Transverse colon (tissue), 4 donors: ENCODE data around the gene TPST2. TPM values are rescaled to one million over a fixed set of nuclear protein-coding genes. Genes with fewer than 3 reads are reported as not detected.

Experiments
- DNase-seq: peaks from one replicate; pipeline ENCODE4 v3.0.0-alpha.2; 2019
- H3K27ac ChIP-seq, 4 donors: fragments of 200-600 bp; sonication (generic); 2 replicates each; pipeline ENCODE4 v1.5.1; 2016 to 2018; ENCODE audit warnings: inconsistent platforms in 4 of 4
- H3K27me3 ChIP-seq: fragments of 200-600 bp; sonication (generic); 2 replicates; pipeline ENCODE4 v1.5.1; 2017; ENCODE audit warnings: inconsistent platforms
- H3K36me3 ChIP-seq, 4 donors: fragments of 200-600 bp; sonication (generic); 2 replicates each; pipeline ENCODE4 v1.5.1; 2017 to 2019; ENCODE audit warnings: inconsistent platforms in 4 of 4
- H3K4me1 ChIP-seq, 4 donors: fragments of 200-600 bp; sonication (generic); 2 replicates each; pipeline ENCODE4 v1.5.1; 2017 to 2020; ENCODE audit warnings: inconsistent platforms in 4 of 4
- H3K4me3 ChIP-seq, 4 donors: fragments of 200-600 bp; sonication (generic); 1 replicate in 1 of 4; 2 replicates in 3 of 4; pipeline versions ENCODE4 v1.5.1 to v1.6.1; 2017 to 2019; ENCODE audit warnings: inconsistent platforms in 4 of 4
- H3K9me3 ChIP-seq, 2 donors: fragments of 200-600 bp; sonication (generic); 2 replicates each; pipeline ENCODE4 v1.5.1; 2017 to 2019; ENCODE audit warnings: inconsistent platforms in 2 of 2
- EP300 ChIP-seq: sonication (generic); formaldehyde crosslinking; IDR thresholded peaks from one replicate; pipeline ENCODE4 v1.6.1; 2017; ENCODE audit warnings: antibody characterized with exemption, low read depth
- POLR2A ChIP-seq: fragments of 450-650 bp; IDR thresholded peaks from one replicate; pipeline ENCODE4 v1.6.1; 2016; ENCODE audit warnings: antibody characterized with exemption, mild to moderate bottlenecking, moderate library complexity
- POLR2AphosphoS5 ChIP-seq, 3 donors: sonication (generic); formaldehyde crosslinking; IDR thresholded peaks; one replicate each; pipeline ENCODE4 v1.6.1; 2016; ENCODE audit warnings: antibody characterized with exemption in 3 of 3
- WGBS, 2 donors: methylation state at CpG; one replicate each; pipeline ENCODE4 v1.1.5; 2018; ENCODE audit warnings: low coverage in 1 of 2; 5-methylcytosine and 5-hydroxymethylcytosine counted together
- in situ Hi-C, 4 donors: fragments of 200-750 bp; cut with MboI; loops; one replicate each; pipeline versions ENCODE4 v1.15.0 to v1.15.1; 2017; ENCODE audit warnings: low sequenced_read_pairs in 3 of 4, low pct_ligation_motif_present in 1 of 4, low pct_unique_long_range_greater_than_20kb in 1 of 4
- intact Hi-C: fragments of 100-400 bp; cut with DNase I; formaldehyde crosslinking; loops from one replicate; pipeline ENCODE4 v1.15.1; 2023; ENCODE audit warnings: low total_unique reads
- total RNA-seq, 4 donors: library from RNA; depleted of rRNA; stranded (reverse); fragments of >200 nt; gene quantifications; one replicate each; pipeline ENCODE4 v1.1.0, GENCODE V29; 2016
- TF ChIP-seq, protein P1 (sequence below), 5 experiments: fragments of 200-600 bp in 3 of 5; fragments of 450-650 bp in 2 of 5; sonication (generic) in 3 of 5; IDR thresholded peaks; 1 replicate in 2 of 5; 2 replicates in 3 of 5; pipeline ENCODE4 v1.5.1; 2016 to 2017; ENCODE audit warnings: antibody characterized with exemption in 5 of 5, inconsistent platforms in 3 of 5, mild to moderate bottlenecking in 2 of 5, moderate library complexity in 1 of 5

Gene TPST2
- total RNA-seq, 4 donors from 2014 or later = 14.3 to 35.6 (median 26.8) TPM

DNA sequence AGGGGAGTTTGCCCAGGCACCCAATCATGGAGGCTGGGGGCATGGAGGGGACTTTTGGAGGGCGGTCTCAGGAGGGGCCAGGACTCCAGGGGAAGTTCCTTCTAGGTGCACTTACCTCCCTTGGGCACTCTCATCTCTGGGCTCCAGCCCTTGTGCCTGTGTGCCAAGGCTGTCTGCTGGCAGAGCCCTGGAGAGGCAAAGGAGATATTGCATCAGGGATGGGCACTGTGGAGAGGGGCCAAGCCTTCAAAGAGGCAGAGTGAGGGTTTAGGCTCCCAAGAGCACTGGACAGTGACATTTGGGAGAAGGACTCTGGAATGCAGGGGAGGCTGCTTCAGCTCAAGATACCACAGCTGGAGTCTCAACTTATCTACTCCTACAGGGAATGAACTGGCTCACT is 45.4 kb downstream of the TPST2 start:
- TF ChIP-seq, protein P1, sequence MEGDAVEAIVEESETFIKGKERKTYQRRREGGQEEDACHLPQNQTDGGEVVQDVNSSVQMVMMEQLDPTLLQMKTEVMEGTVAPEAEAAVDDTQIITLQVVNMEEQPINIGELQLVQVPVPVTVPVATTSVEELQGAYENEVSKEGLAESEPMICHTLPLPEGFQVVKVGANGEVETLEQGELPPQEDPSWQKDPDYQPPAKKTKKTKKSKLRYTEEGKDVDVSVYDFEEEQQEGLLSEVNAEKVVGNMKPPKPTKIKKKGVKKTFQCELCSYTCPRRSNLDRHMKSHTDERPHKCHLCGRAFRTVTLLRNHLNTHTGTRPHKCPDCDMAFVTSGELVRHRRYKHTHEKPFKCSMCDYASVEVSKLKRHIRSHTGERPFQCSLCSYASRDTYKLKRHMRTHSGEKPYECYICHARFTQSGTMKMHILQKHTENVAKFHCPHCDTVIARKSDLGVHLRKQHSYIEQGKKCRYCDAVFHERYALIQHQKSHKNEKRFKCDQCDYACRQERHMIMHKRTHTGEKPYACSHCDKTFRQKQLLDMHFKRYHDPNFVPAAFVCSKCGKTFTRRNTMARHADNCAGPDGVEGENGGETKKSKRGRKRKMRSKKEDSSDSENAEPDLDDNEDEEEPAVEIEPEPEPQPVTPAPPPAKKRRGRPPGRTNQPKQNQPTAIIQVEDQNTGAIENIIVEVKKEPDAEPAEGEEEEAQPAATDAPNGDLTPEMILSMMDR (IDR thresholded peaks at IDR 0.05) = no peak
- TF ChIP-seq EP300 (no peak), POLR2A (no peak), POLR2AphosphoS5 (IDR thresholded peaks at IDR 0.05) (no peak)
- WGBS, 2 donors = 100% methylated on average over 1 of the region's 1 CpG; no CpG with 5 or more reads in 1 of the 2 donors
- Histone ChIP-seq H3K9me3 (no peaks in the 10 kb centered on the region), H3K4me1 (no peaks in the 10 kb centered on the region), H3K36me3 (no peaks in the 10 kb centered on the region), H3K4me3 (no peak overlapping the region), H3K27ac (no peak overlapping the region), H3K27me3 (no peaks in the 10 kb centered on the region)
- in situ Hi-C loops = no loop called here
- no peak for DNase-seq
- intact Hi-C loops = no loop called here

DNA sequence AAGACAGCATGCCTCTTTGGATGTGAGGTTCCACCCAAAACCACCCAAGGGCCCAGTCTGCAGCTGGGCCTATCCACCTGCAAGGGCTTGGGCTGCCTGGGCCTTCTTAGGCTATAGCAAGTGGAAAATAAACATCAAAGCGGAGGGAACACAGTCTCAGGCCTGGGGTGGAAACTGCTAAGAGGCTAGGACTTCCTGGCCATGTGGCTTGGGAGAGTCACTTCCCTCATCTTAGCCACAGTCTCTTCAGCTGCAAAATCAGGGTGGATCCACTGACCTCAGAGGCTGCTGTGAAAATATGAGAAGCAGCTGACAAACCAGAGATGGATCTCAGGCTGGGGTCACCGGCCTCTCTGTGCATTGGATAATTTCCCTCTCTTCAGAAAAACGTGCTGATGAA is 47.1 kb downstream of the TPST2 start:
- in situ Hi-C loops = no loop called here
- no peak overlapping the region for H3K27ac ChIP-seq
- TF ChIP-seq POLR2A = no peak
- no peak for TF ChIP-seq POLR2AphosphoS5 (IDR thresholded peaks at IDR 0.05)
- TF ChIP-seq, protein P1 (IDR thresholded peaks at IDR 0.05) = no peak
- TF ChIP-seq EP300 = no peak
- no peak for DNase-seq
- WGBS, 2 donors = 67 to 70% methylated on average over 1 to 3 of the region's 3 CpGs
- intact Hi-C loops = no loop called here
- no peaks in the 10 kb centered on the region for H3K27me3 ChIP-seq
- no peaks in the 10 kb centered on the region for H3K9me3 ChIP-seq
- no peaks in the 10 kb centered on the region for H3K36me3 ChIP-seq
- H3K4me3 ChIP-seq = no peak overlapping the region
- no peaks in the 10 kb centered on the region for H3K4me1 ChIP-seq

DNA sequence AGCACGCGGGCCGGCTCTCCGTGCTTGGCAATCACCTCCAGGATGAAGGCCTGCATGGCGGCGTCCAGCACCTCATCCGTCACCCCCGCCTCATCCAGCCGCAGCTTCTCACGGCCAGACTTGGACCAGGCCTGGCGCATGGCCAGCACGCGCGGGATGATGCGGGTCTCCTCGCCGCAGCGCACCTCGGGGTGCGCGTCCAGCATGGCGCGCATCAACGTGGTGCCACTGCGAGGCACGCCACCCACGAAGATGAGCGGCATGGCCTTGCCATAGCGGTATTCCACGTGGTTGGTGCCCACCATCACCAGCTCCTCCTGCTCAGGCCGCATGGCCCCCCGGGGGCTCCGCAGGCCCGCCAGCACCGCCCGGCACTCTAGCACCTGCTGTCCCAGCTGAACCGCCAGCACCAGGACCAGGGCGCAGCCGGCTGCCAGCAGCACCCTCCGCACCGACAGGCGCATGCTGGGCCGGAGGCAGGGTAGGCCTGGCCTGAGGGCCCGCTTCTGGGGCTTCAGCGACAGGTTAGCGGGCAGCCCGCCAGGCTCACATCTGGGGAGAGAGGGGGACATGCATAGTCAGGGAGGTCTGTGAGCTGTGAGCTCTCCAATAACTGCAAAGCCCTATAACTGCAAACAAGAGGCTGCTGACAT is 48.6 kb downstream of the TPST2 start:
- in situ Hi-C loops = no loop called here
- TF ChIP-seq, protein P1 (IDR thresholded peaks at IDR 0.05) = no peak
- no peak for TF ChIP-seq EP300
- Histone ChIP-seq H3K4me1 (no peaks in the 10 kb centered on the region), H3K27ac (no peak overlapping the region), H3K9me3 (no peaks in the 10 kb centered on the region), H3K27me3 (no peaks in the 10 kb centered on the region), H3K4me3 (no peak overlapping the region), H3K36me3 (no peaks in the 10 kb centered on the region)
- WGBS, 2 donors = 99% methylated on average over 22 of the region's 47 CpGs; no CpG with 5 or more reads in 1 of the 2 donors
- no peak for DNase-seq
- intact Hi-C loops = no loop called here

DNA sequence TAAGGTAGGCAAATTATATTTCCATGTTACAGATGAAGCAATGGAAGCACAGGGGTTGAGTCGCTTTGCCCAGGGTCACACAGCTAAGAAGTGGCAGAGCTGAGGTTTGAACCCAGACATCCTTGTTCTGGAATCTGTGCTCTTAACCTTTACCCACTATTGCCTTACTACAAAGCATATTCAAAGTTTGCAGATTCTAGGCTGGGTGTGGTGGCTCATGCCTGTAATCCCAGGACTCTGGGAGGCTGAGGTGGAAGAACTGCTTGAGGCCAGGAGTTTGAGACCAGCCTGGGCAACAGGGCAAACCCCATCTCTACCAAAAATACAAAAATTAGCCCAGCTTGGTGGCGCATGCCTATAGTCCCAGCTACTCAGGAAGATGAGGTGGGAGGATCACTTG is 49.8 kb downstream of the TPST2 start:
- H3K27ac ChIP-seq = no peak overlapping the region
- no peak for DNase-seq
- H3K27me3 ChIP-seq = no peaks in the 10 kb centered on the region
- 98% methylated on average over 2 of the region's 2 CpGs; no CpG with 5 or more reads in 1 of the 2 donors for WGBS, 2 donors
- H3K36me3 ChIP-seq = no peaks in the 10 kb centered on the region
- in situ Hi-C loops = no loop called here
- intact Hi-C loops = no loop called here
- H3K4me3 ChIP-seq = no peak overlapping the region
- H3K4me1 ChIP-seq = no peaks in the 10 kb centered on the region
- TF ChIP-seq, protein P1 (IDR thresholded peaks at IDR 0.05) = no peak
- H3K9me3 ChIP-seq = no peaks in the 10 kb centered on the region
